Measurements from ENCODE around the gene IRAK1.

The IRAK1 gene

GRCh38 chrX:154019061-154019621 is 561 bp downstream of the IRAK1 start:
- no peak for DNase-seq (ENCODE audit: low read depth)

- DNase-seq (ENCODE audit: low read depth), result no peak
Observed at GRCh38 chrX:154018518-154019060, 1.1 kb downstream of the IRAK1 start.

GRCh38 chrX:154017766-154018517 is 1.8 kb downstream of the IRAK1 start:
- no peak for DNase-seq (ENCODE audit: low read depth)

- DNase-seq (ENCODE audit: low read depth), result no peak
Observed at GRCh38 chrX:154016366-154017076, 3.2 kb downstream of the IRAK1 start.

- no peak for DNase-seq (ENCODE audit: low read depth)
Observed at GRCh38 chrX:154015581-154016264, 4.0 kb downstream of the IRAK1 start.

- no peak for DNase-seq (ENCODE audit: low read depth)
Observed at GRCh38 chrX:154014429-154015380, 5.0 kb downstream of the IRAK1 start.

- DNase-seq (ENCODE audit: low read depth), result peak; percentile 35
Observed at GRCh38 chrX:154013614-154014360, 5.9 kb downstream of the IRAK1 start.

GRCh38 chrX:154013001-154013421 is 6.7 kb downstream of the IRAK1 start:
- no peak for DNase-seq (ENCODE audit: low read depth)

GRCh38 chrX:154012336-154012991 is 7.2 kb downstream of the IRAK1 start:
- DNase-seq (ENCODE audit: low read depth), result no peak

- DNase-seq (ENCODE audit: low read depth), result no peak
Observed at GRCh38 chrX:154011376-154012335, 8.0 kb downstream of the IRAK1 start.

- no peak for DNase-seq (ENCODE audit: low read depth)
Observed at GRCh38 chrX:154010330-154011087, 9.2 kb downstream of the IRAK1 start.

GRCh38 chrX:154008521-154008920 is 11.2 kb downstream of the IRAK1 start:
- no peak for DNase-seq (ENCODE audit: low read depth)

GRCh38 chrX:154006947-154007346 is 12.8 kb downstream of the IRAK1 start:
- no peak for DNase-seq (ENCODE audit: low read depth)

- DNase-seq (ENCODE audit: low read depth), result no peak
Observed at GRCh38 chrX:154004315-154004714, 15.4 kb downstream of the IRAK1 start.

- DNase-seq (ENCODE audit: low read depth), result no peak
Observed at GRCh38 chrX:154002215-154002719, 17.4 kb downstream of the IRAK1 start.

GRCh38 chrX:154000051-154000450 is 19.7 kb downstream of the IRAK1 start:
- DNase-seq (ENCODE audit: low read depth), result no peak

- no peak for DNase-seq (ENCODE audit: low read depth)
Observed at GRCh38 chrX:153999359-154000037, 20.2 kb downstream of the IRAK1 start.
